Neutrophil (primary cell): Measurements from ENCODE around the gene SLC24A4.

ENCODE experiments used
- H3K27ac ChIP-seq: fragments of 200-600 bp; sonication (generic); 2 replicates; pipeline ENCODE4 v1.5.1; 2016; ENCODE audit warnings: mild to moderate bottlenecking, moderate library complexity
- H3K27me3 ChIP-seq: fragments of 200-600 bp; sonication (generic); 2 replicates; pipeline ENCODE4 v1.6.0; 2016; ENCODE audit warnings: mild to moderate bottlenecking
- H3K36me3 ChIP-seq: fragments of 200-600 bp; sonication (generic); 2 replicates; pipeline ENCODE4 v1.5.1; 2017
- H3K4me1 ChIP-seq, 2 experiments: fragments of 200-600 bp in 1 of 2; sonication (generic) in 1 of 2; 1 replicate in 1 of 2; 2 replicates in 1 of 2; pipeline versions ENCODE4 v1.5.1 to v1.6.1; 2013 to 2016; ENCODE audit warnings: low read depth in 1 of 2, low read length in 1 of 2, mild to moderate bottlenecking in 1 of 2, moderate library complexity in 1 of 2; ENCODE audit not compliant: control insufficient read depth in 1 of 2, insufficient read depth in 1 of 2
- H3K4me3 ChIP-seq, 2 experiments: fragments of 200-600 bp in 1 of 2; sonication (generic) in 1 of 2; 1 replicate in 1 of 2; 2 replicates in 1 of 2; pipeline ENCODE4 v1.5.1; 2013 to 2016; ENCODE audit warnings: low read depth in 1 of 2, low read length in 1 of 2, mild to moderate bottlenecking in 1 of 2, moderate library complexity in 1 of 2
- H3K9me3 ChIP-seq: fragments of 200-600 bp; sonication (generic); 2 replicates; pipeline ENCODE4 v1.5.1; 2016
- TF ChIP-seq, protein P1 (sequence below): fragments of 200-600 bp; sonication (generic); IDR thresholded peaks from 2 replicates; pipeline ENCODE4 v1.5.1; 2016; ENCODE audit warnings: antibody characterized with exemption

Gene SLC24A4

GRCh38 chr14:92280554-92281262, 42.3 kb upstream of the SLC24A4 start:
- H3K27me3 ChIP-seq = peaks cover 5% of the 10 kb centered on the region
- H3K27ac ChIP-seq = no peak overlapping the region
- H3K9me3 ChIP-seq = no peaks in the 10 kb centered on the region
- no peaks in the 10 kb centered on the region for H3K4me1 ChIP-seq
- TF ChIP-seq, protein P1, sequence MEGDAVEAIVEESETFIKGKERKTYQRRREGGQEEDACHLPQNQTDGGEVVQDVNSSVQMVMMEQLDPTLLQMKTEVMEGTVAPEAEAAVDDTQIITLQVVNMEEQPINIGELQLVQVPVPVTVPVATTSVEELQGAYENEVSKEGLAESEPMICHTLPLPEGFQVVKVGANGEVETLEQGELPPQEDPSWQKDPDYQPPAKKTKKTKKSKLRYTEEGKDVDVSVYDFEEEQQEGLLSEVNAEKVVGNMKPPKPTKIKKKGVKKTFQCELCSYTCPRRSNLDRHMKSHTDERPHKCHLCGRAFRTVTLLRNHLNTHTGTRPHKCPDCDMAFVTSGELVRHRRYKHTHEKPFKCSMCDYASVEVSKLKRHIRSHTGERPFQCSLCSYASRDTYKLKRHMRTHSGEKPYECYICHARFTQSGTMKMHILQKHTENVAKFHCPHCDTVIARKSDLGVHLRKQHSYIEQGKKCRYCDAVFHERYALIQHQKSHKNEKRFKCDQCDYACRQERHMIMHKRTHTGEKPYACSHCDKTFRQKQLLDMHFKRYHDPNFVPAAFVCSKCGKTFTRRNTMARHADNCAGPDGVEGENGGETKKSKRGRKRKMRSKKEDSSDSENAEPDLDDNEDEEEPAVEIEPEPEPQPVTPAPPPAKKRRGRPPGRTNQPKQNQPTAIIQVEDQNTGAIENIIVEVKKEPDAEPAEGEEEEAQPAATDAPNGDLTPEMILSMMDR = no peak
- H3K4me3 ChIP-seq = no peak overlapping the region
- no peaks in the 10 kb centered on the region for H3K36me3 ChIP-seq

GRCh38 chr14:92282669-92283068, 40.3 kb upstream of the SLC24A4 start:
- H3K36me3 ChIP-seq = no peaks in the 10 kb centered on the region
- H3K27me3 ChIP-seq = peaks cover 5% of the 10 kb centered on the region
- no peak overlapping the region for H3K27ac ChIP-seq
- no peaks in the 10 kb centered on the region for H3K9me3 ChIP-seq
- H3K4me1 ChIP-seq = no peaks in the 10 kb centered on the region
- H3K4me3 ChIP-seq = no peak overlapping the region
- TF ChIP-seq, protein P1 = no peak

DNA sequence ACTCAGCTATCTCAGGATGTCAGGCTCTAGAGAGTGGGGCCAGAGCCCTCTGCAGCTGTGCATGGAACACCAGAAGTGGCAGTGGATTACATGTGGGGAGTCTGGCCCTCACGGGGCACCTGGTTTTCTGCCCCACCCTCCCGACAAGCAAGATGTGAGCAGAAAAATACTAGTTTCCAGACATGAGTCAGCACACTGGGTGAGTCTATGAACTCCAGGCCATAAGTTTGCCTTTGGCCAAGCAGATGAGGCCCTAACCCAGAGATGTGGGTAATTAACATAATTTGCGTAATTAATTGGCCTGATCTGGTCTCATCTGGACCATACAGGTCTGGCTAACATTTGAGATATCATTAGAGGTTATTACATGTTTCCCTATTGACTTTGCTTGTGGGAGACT, 37.7 kb upstream of the SLC24A4 start:
- H3K27ac ChIP-seq = no peak overlapping the region
- H3K9me3 ChIP-seq = no peaks in the 10 kb centered on the region
- H3K4me1 ChIP-seq = no peaks in the 10 kb centered on the region
- TF ChIP-seq, protein P1 = no peak
- H3K27me3 ChIP-seq = peaks cover 17% of the 10 kb centered on the region
- H3K36me3 ChIP-seq = no peaks in the 10 kb centered on the region
- H3K4me3 ChIP-seq = no peak overlapping the region

- no peaks in the 10 kb centered on the region for H3K36me3 ChIP-seq
- no peak overlapping the region for H3K4me3 ChIP-seq
- peaks cover 31% of the 10 kb centered on the region for H3K27me3 ChIP-seq
- H3K4me1 ChIP-seq = no peaks in the 10 kb centered on the region
- H3K9me3 ChIP-seq = no peaks in the 10 kb centered on the region
- no peak overlapping the region for H3K27ac ChIP-seq
- TF ChIP-seq, protein P1 = no peak
Observed at GRCh38 chr14:92287987-92288386, 35.0 kb upstream of the SLC24A4 start.

GRCh38 chr14:92288994-92289660, 33.8 kb upstream of the SLC24A4 start:
- no peaks in the 10 kb centered on the region for H3K9me3 ChIP-seq
- TF ChIP-seq, protein P1 = no peak

More at GRCh38 chr14:92288994-92289660, 33.8 kb upstream of the SLC24A4 start:
- Histone ChIP-seq H3K27ac (no peak overlapping the region), H3K4me3 (no peak overlapping the region), H3K27me3 (peaks cover 31% of the 10 kb centered on the region), H3K4me1 (no peaks in the 10 kb centered on the region), H3K36me3 (no peaks in the 10 kb centered on the region)
